HEK293T (cell line): ENCODE measurements around the gene IMPDH1.

ENCODE experiments used
- ARNT ChIP-seq: fragments of 450-650 bp; IDR thresholded peaks from 2 replicates; pipeline ENCODE4 v1.6.1; 2017; ENCODE audit warnings: mild to moderate bottlenecking
- ELF4 ChIP-seq: fragments of 450-650 bp; IDR thresholded peaks from 2 replicates; pipeline ENCODE4 v1.6.1; 2017; ENCODE audit warnings: antibody characterized with exemption
- FOXM1 ChIP-seq: fragments of 450-650 bp; IDR thresholded peaks from 2 replicates; pipeline ENCODE4 v1.6.1; 2017; ENCODE audit warnings: mild to moderate bottlenecking, borderline replicate concordance
- PKNOX1 ChIP-seq: fragments of 450-650 bp; IDR thresholded peaks from 2 replicates; pipeline ENCODE4 v1.6.1; 2016

- no peak for TF ChIP-seq PKNOX1
- TF ChIP-seq FOXM1 = no peak
- TF ChIP-seq ARNT = no peak
- no peak for TF ChIP-seq ELF4
Measured at GRCh38 chr7:128384726-128385125, 25.1 kb downstream of the IMPDH1 start.
